ENCODE data around the gene HOXA4.

Gene HOXA4

GRCh38 chr7:27106181-27106900 lies 24.2 kb downstream of the HOXA4 start:
- no peak overlapping the region for H3K4me3 ChIP-seq (replicated peaks; ENCODE audit: low read depth, low read length)
- TF ChIP-seq CTCF (IDR thresholded peaks at IDR 0.05; ENCODE audit: insufficient read depth, low read length, poor library complexity, severe bottlenecking): no peak
- H3K27me3 ChIP-seq (replicated peaks; ENCODE audit: control insufficient read depth, insufficient read depth, low read length): no peaks in the 10 kb centered on the region
- no peaks in the 10 kb centered on the region for H3K36me3 ChIP-seq (ENCODE audit: control insufficient read depth, insufficient read depth, low read length)
- no peak for DNase-seq (ENCODE audit: extremely low read depth, insufficient read length)

GRCh38 chr7:27105301-27106031 lies 25.1 kb downstream of the HOXA4 start:
- H3K36me3 ChIP-seq (ENCODE audit: control insufficient read depth, insufficient read depth, low read length): no peaks in the 10 kb centered on the region
- H3K4me3 ChIP-seq (replicated peaks; ENCODE audit: low read depth, low read length): no peak overlapping the region
- no peak for TF ChIP-seq CTCF (IDR thresholded peaks at IDR 0.05; ENCODE audit: insufficient read depth, low read length, poor library complexity, severe bottlenecking)
- H3K27me3 ChIP-seq (replicated peaks; ENCODE audit: control insufficient read depth, insufficient read depth, low read length): no peaks in the 10 kb centered on the region
- no peak for DNase-seq (ENCODE audit: extremely low read depth, insufficient read length)

- DNase-seq (ENCODE audit: extremely low read depth, insufficient read length): no peak
- Histone ChIP-seq H3K4me3 (replicated peaks; ENCODE audit: low read depth, low read length) (no peak overlapping the region), H3K27me3 (replicated peaks; ENCODE audit: control insufficient read depth, insufficient read depth, low read length) (no peaks in the 10 kb centered on the region), H3K36me3 (ENCODE audit: control insufficient read depth, insufficient read depth, low read length) (no peaks in the 10 kb centered on the region)
- TF ChIP-seq CTCF (IDR thresholded peaks at IDR 0.05; ENCODE audit: insufficient read depth, low read length, poor library complexity, severe bottlenecking): no peak
Measured at GRCh38 chr7:27104341-27105058, 26.1 kb downstream of the HOXA4 start.

GRCh38 chr7:27103489-27104226 lies 26.9 kb downstream of the HOXA4 start:
- Histone ChIP-seq H3K4me3 (replicated peaks; ENCODE audit: low read depth, low read length) (no peak overlapping the region), H3K27me3 (replicated peaks; ENCODE audit: control insufficient read depth, insufficient read depth, low read length) (no peaks in the 10 kb centered on the region)

More at GRCh38 chr7:27103489-27104226, 26.9 kb downstream of the HOXA4 start:
- no peak for TF ChIP-seq CTCF (IDR thresholded peaks at IDR 0.05; ENCODE audit: insufficient read depth, low read length, poor library complexity, severe bottlenecking)
- DNase-seq (ENCODE audit: extremely low read depth, insufficient read length): no peak
- H3K36me3 ChIP-seq (ENCODE audit: control insufficient read depth, insufficient read depth, low read length): no peaks in the 10 kb centered on the region
